ENCODE results near the gene STPG1. TPM values are rescaled to one million over a fixed set of nuclear protein-coding genes. Genes with fewer than 3 reads are reported as not detected.

Gene STPG1
- total RNA-seq, 1 donor from 2014 or later, result 5.2 TPM

DNA sequence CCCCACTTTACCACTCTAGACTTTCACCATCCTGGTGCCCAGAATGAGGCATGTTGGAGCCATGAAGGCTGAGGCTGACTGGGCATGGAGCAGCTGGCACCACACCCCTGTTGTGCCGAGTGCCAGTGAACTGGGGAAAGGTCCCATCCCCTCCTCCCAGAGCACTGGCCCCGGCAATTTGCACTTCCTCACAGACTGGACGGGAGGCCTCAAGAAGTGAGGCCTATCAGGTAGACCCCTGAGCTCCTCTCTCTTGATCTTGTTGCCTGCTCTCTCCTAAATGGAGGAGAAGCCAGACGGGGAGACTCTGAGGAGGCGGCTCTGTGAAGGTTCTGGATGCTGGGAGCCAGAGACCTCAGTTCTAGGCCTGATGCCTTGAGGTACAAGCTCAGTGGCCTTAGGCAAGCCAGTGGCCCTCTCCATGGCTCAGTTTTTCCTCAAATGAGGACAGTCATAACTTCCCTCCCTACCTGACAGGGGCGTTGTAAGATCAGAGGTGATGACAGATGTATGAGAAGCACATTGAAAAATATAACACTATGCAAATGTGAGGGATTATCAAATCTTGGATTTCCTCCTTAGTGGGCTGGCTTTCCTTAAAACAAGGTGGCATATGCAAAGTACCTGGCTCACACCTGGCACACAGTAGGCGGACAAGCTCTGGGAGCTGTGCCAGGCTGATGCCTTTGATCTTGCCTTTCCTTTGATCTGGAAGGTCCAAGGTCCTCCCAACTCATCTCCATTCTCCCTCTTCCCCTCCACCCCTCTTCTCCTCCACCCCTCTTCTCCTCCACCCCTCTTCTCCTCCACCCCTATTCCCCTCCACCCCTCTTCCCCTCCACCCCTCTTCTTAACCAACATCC is 87.8 kb downstream of the STPG1 start:
- no peak for DNase-seq (ENCODE audit: low spot score)
- intact Hi-C loops (cut with DNase I), result no loop called here

DNA sequence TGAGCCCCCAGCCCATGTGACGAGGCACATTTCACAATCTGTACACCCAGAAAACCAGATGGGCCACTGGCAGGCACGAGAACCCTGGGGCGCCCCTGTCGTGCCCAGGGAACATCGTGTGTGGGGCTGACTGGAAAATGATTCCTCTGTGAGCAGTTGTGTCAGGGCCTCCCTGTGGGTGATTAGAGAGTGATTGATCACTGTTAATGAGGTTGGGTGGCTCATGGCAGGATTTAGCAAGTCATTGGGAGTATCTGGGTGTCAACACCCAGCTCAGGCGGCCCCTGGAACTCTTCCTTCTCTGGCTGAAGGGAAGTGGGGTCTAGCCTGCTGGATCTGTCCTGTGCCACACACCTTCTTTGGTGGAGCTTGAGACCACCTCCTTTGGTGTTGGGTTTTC is 88.7 kb downstream of the STPG1 start:
- intact Hi-C loops (cut with DNase I), result no loop called here
- no peak for DNase-seq (ENCODE audit: low spot score)

GRCh38 chr1:24323281-24323680 is 90.3 kb downstream of the STPG1 start:
- no peak for DNase-seq (ENCODE audit: low spot score)
- intact Hi-C loops (cut with DNase I), result no loop called here

DNA sequence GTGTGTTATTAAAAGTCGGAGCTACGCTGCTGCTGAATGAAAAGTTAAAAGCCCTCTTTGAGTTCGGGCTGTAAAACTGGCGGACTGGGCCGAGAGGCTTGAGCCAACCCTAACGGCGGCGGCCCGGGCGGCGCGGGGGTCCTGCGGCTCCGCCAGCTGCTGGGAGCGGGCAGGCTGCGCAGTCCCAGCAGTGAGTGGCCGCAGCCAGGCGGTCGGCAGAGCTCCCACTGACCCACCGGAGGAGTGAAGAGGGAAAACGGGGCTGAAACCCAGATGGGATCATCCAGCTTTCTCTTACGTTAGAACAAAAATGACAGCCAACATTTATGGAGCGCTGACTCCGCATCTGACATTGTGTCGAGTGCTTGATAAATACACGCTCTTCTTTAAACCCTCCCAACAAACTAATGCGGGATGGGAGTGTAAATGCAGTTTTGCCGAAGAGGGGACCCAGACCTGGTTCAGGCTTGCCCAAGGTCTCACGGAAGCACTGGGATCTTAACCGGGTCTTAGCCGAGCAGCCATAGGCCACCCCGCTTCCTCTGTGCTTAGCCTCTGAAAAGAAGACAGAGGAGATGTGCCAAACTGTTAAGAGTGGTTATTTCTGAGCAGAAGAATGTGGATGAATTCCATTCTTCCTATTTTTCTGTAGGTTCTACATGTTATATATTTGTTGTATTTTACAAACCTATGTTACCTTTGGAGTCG is 91.0 kb downstream of the STPG1 start:
- intact Hi-C loops (cut with DNase I), result no loop called here
- no peak for DNase-seq (ENCODE audit: low spot score)

DNA sequence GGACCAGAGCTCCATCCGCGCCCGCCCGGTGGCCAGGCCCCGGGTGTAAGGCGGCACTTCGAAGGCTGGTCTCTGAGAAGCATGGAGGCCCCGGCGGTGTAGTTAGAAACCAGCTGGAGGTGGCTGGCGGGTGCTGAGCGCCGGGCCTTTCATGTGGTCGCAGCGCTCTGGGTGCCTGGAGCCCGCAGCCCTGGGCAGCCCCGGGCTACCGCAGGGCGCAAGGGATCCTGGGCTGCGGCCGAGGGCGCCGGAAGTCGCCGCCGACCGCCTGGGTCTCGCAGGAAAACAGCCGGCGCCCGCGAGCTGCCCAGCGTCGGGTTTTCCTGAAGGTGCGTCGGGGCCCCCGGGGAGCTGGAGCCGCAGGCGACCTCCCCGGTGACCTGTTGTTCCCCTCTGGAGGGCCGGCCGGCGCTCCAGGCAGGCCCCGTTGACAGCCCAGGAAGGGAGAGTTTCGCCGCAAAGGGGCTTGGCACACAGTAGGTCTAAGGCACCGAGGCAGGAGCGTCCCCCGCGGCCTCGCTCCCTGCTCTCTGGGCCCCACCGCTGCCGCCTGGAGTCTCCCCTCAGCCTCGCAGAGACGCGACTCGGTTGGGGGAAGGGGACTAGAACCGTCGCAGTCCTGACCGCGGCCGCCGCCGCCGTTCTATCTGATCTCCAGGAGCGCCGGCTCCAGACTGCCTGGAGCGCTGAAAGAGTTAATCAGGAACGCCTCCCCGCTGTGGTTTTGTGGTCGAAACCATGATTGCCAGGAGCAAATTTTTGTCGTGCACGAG is 91.7 kb downstream of the STPG1 start:
- intact Hi-C loops (cut with DNase I), result no loop called here
- DNase-seq (ENCODE audit: low spot score), result no peak

GRCh38 chr1:24321126-24321525 is 92.5 kb downstream of the STPG1 start:
- no peak for DNase-seq (ENCODE audit: low spot score)
- intact Hi-C loops (cut with DNase I), result no loop called here

GRCh38 chr1:24319962-24320361 is 93.6 kb downstream of the STPG1 start:
- intact Hi-C loops (cut with DNase I), result no loop called here

GRCh38 chr1:24319312-24319863 is 94.2 kb downstream of the STPG1 start, which contains the start of gene GRHL3:
GRHL3 (plus strand) TSS chr1:24319357; CDS start chr1:24319552, 195 bp downstream.
- intact Hi-C loops (cut with DNase I), result no loop called here
- no peak for DNase-seq (ENCODE audit: low spot score)

More at GRCh38 chr1:24319962-24320361, 93.6 kb downstream of the STPG1 start:
- DNase-seq (ENCODE audit: low spot score), result no peak

DNA sequence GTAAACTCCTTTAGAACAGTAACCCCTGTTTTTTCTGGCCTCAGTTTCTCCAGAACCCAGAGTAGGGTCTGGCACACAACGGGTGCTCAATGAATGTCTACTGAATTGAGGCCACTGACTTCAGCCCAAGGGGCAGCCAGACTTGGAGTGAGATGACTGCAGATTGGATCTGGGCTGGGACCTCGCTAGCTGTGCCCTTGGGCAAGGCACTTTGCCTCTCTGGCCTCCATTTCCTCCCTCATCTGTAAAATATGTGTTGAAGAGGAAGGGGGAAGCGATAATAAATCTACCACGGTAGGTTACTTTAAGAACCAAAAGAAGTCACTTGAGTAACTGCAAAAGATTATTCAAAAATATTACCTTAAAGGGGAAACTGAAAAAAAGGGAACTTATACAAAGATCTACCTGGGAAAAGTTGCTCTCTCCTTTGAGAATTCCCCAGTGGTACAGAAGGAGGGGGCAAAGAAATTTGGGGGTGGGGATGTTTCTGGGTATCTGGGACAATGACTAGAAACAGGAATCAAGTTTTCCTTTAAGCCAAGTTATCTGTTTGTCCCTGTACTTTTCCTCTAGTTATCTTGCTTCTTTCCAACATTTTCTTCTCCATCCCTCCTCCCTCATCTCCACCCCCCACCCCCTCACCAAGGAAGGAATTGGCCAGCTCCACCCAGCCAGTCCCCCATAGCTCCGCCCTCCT is 94.8 kb downstream of the STPG1 start:
- no peak for DNase-seq (ENCODE audit: low spot score)
- intact Hi-C loops (cut with DNase I), result no loop called here

GRCh38 chr1:24317956-24318614 is 95.5 kb downstream of the STPG1 start:
- DNase-seq (ENCODE audit: low spot score), result no peak
- intact Hi-C loops (cut with DNase I), result no loop called here

DNA sequence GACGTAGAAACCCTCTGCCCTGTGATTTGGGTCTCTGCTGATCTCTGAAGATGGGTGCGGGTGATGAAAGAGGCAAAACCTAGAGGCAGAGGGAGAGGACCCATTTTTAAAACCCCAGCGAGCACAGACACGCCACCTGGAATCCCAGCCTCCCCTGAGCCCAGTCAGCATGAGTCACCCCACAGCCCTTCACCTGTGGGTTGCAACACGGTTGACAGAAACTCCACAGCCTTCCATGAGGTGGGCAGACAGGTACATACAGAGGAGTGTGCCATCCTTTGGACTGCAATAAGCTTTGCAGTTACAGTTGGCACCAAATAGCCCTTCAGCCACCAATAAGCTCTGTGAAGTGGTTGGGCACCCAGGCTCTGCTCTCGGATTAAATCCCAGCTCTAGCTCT is 96.5 kb downstream of the STPG1 start:
- intact Hi-C loops (cut with DNase I), result no loop called here
- DNase-seq (ENCODE audit: low spot score), result no peak

DNA sequence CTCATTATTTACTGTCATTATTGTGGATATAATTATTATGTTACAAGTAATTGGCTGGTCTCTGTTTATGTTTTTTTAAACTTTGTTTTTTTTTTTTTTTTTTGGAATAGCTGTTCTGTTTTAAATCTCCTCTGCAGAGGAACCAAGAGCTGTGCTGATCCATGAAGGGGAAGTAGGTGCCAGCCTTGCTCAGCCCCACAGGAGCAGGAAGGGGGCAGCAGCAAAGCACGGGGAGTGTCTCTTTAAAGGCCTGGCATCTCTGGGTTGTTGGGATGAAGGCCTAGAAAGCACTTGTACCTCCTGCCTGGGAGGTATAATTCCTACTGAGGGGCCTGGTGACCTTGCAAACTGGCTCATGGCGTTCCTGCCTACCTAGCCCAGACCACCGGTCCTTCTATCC is 96.9 kb downstream of the STPG1 start:
- DNase-seq (ENCODE audit: low spot score), result no peak
- intact Hi-C loops (cut with DNase I), result no loop called here

GRCh38 chr1:24315391-24315790 is 98.2 kb downstream of the STPG1 start:
- intact Hi-C loops (cut with DNase I), result no loop called here
- DNase-seq (ENCODE audit: low spot score), result no peak

DNA sequence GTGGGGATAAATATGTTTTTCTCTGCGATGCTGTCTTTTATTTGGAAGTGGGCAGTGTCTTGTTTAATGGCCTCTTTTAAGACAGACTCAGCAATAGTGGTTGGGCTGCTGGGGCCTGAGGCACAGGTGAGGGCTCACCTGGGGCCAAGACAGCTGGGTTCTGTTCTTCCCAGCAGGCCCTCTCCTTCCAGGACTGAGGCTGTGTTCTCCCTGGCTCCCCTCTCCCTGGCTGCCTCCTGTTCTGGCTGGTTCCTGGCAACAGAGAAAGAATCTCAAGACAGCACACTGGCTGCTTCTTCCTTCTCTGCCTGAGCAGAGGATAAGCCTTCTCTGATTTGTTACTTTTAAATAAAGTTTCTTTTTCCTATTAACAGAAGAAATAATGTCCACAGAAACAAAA is 101.8 kb downstream of the STPG1 start:
- no peak for DNase-seq (ENCODE audit: low spot score)
- intact Hi-C loops (cut with DNase I), result no loop called here

GRCh38 chr1:24311234-24311633 is 102.3 kb downstream of the STPG1 start:
- intact Hi-C loops (cut with DNase I), result no loop called here
- DNase-seq (ENCODE audit: low spot score), result no peak

GRCh38 chr1:24309762-24310485 is 103.7 kb downstream of the STPG1 start:
- intact Hi-C loops (cut with DNase I), result no loop called here
- no peak for DNase-seq (ENCODE audit: low spot score)

DNA sequence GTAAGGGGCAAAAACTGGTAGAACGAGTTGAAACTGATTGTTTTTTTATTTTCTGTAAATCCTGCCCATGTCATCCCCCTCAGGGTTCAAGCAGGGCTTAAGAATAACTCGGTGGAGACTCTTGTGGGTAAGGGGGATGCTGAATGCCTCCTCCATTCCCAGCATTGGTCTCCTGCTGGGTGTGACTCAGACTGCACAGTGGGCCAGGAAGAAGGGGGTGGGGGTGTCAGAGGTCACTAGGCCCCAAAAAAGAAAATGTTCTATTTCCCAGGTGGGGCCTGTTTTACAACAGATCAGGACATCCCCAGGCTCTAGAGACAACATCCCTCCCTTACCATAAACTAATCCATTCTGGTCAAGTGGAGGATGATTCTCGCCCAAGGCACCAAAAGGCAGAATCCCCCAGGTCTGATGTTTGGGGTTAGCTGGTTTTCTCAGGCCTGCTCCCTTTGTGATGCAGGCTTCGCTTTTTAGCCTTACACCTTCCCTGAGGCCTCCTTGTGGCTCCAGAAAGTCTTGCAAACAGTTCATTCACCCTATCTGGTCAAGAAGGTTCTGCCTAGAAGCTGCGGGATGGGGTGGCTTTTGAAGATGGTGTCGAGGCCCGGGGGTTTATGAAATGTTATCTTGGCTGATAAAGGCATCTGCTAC is 105.1 kb downstream of the STPG1 start:
- DNase-seq (ENCODE audit: low spot score), result no peak
- intact Hi-C loops (cut with DNase I), result no loop called here
